ENCODE measurements around the gene PLEKHO1.
"Not testable (repeated sequence)": the region's sequence is repeated elsewhere in the genome, so short reads cannot be mapped to it uniquely, and the experiment has no call there.

Gene PLEKHO1, protein sequence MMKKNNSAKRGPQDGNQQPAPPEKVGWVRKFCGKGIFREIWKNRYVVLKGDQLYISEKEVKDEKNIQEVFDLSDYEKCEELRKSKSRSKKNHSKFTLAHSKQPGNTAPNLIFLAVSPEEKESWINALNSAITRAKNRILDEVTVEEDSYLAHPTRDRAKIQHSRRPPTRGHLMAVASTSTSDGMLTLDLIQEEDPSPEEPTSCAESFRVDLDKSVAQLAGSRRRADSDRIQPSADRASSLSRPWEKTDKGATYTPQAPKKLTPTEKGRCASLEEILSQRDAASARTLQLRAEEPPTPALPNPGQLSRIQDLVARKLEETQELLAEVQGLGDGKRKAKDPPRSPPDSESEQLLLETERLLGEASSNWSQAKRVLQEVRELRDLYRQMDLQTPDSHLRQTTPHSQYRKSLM

GRCh38 chr1:150149271-150150132 lies at the start of gene PLEKHO1:
PLEKHO1 (plus strand) TSS chr1:150149916; CDS start chr1:150150258, 342 bp downstream.
- DNase-seq = peak; percentile 33

GRCh38 chr1:150102986-150103385 lies 46.7 kb upstream of the PLEKHO1 start:
- DNase-seq = no peak

DNA sequence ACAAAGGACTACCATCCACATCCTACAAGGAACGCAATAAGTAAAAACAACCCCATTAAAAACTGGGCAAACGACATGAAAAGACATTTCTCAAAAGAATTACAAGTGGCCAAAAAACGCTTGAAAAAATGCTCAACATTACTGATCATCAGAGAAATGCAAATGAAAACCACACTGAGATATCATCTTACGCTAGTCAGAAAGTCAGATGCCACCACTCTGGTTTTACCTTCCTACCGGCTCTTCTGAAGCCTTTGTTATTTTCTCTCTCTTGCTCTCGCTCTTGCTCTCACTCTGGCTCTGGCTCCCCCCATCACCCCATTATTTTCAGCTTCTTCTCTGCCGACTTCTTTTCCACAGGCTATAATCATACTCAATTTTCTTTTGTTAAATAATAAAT lies 43.4 kb upstream of the PLEKHO1 start:
- DNase-seq = no peak

DNA sequence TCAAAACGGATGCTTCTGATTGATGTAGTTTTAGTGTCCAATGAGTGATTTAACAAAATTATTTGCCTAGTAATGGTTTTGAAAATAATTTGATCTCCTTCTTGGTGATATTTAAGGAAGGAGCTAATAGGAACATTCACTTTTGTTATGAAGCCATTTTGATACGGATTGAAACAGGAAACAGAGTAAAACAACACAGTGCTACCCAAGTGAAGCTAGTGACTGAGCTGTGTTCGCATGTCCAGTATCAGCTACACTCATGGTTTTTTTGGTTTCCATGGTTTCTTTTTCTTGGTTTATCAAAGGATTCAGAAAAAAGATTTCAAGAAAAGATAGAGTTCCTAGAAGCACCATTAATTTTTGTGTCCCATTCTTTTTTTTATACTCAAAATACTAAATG lies 40.1 kb upstream of the PLEKHO1 start:
- peak; percentile 7 for DNase-seq

GRCh38 chr1:150110116-150110515 lies 39.6 kb upstream of the PLEKHO1 start:
- peak; percentile 10 for DNase-seq

DNA sequence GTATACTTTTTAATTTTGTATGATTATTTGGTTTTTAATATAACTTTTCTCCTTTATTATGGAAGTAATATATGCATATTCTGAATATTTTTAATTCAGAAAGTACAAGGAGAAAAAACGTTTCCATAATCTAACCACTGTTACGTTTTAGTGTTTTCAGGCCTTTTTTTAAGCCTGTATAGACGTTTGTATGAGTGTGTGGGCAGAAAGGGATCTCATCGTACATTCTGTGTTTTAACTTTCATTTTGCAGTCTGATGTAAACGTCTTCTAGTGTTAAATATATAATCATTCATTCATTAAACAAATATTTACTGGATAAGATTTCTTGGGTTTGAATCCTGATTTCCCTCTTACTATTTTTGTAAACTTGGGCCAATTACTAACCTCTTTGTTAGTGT lies 38.0 kb upstream of the PLEKHO1 start:
- no peak for DNase-seq

GRCh38 chr1:150115121-150115520 lies 34.6 kb upstream of the PLEKHO1 start:
- no peak for DNase-seq

- DNase-seq = no peak
These were observed 31.0 kb upstream of the PLEKHO1 start for GRCh38 chr1:150118716-150119115.

DNA sequence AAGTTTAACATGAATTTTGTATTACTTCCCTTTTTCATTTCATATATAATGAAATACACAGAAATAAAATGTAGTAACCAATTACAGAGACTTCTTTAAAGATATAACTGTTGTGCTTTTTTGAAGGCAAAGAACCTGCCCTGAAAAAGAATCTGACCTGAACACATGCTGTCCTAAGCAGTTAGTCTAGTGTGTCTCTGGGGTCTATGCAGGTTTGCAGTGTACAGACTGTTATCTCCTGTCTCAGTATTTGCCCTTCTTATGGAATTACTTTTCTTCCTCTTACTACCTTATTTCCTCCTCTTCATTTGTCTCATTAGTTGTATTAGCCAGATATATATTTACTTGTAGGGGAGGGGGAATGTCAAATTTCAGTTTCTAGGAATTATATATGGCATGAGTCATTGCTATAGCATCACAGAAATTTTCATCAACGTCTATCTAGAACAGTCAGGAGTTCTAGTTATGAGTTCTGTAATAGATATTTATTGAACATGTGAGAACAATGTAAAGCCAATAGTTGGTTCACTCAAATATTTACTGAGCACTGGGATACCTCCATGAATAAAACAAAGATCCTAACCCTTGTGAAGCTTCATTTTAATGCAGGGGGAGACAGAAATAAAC lies 28.4 kb upstream of the PLEKHO1 start:
- DNase-seq = no peak

DNA sequence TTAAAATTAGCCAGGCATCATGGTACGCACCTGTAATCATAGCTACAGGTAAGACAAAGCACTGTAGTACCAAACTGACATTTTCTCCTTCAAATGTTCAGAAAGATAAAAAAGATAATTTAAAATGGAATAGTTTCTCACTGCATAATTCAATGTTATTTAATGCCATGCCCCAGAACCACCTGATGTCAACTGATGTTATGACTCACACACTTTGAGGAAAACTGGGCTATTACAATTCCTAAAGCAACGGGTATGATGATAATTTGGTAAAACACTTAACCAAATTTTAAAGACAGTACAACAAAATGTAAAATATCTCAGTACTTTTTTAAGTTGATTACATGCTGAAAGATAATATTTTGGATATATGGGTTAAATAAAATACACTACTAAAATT lies 22.9 kb upstream of the PLEKHO1 start:
- no peak for DNase-seq

- DNase-seq = no peak
These were observed 22.3 kb upstream of the PLEKHO1 start for GRCh38 chr1:150127464-150127863.

DNA sequence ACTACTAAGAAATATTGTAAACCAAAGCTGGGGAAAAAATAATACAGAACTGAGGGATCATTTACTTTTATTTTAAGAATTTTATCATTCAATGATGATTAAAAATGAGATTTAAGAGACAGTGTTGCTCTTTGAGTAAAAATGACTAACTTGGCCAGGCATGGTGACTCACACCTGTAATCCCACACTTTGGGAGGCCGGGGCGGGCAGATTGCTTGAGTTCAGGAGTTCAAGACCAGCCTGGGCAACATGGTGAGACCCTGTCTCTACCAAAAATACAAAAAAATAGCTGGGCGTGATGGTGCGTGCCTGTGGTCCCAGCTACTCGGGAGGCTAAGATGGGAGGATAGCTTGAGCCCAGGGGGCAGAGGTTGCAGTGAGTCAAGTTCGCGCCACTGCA lies 21.8 kb upstream of the PLEKHO1 start:
- DNase-seq = no peak

GRCh38 chr1:150132372-150132771 lies 17.3 kb upstream of the PLEKHO1 start:
- DNase-seq = no peak

DNA sequence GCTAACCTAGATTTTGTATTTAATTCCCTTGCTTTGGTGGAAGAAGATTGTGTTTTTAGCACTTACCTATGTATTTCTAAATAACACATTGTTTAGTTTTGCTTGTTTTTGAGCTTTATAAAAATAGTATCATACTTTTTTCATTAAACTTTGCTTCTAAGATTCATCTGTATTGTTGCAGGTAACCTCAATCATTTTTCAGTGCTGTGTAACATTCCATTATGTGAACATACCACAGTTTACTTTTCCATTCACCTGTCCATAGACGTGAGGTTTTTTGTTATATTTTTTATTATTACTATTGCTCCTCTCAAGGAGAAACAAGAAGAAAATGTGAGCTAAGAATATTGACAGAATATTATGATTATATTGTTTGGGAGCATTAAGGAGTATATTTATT lies 15.2 kb upstream of the PLEKHO1 start:
- DNase-seq = no peak

- not testable (repeated sequence) for DNase-seq
These were observed 14.3 kb upstream of the PLEKHO1 start for GRCh38 chr1:150135400-150135799.

GRCh38 chr1:150138044-150138443 lies 11.7 kb upstream of the PLEKHO1 start:
- DNase-seq = no peak

DNA sequence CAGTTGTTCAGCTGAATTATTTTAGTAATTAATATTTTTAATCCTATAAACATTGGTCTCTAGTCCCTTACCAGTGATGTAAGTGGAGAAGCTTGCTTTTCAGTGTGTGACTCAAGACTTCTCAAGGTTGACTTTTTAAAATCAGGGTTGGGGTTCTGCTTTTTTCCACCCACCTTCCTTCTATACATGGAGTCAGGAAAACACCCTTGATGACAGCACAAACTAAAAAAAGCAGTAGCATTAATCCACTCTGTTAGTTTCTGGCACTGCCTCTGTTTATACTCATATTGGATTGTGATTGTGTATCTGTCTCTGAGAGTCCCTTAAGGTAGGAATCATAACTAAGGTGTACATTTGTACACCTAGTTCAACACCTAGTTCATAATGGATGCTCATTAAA lies 8.3 kb upstream of the PLEKHO1 start:
- DNase-seq = no peak

- DNase-seq = no peak
These were observed 7.6 kb upstream of the PLEKHO1 start for GRCh38 chr1:150142083-150142482.

DNA sequence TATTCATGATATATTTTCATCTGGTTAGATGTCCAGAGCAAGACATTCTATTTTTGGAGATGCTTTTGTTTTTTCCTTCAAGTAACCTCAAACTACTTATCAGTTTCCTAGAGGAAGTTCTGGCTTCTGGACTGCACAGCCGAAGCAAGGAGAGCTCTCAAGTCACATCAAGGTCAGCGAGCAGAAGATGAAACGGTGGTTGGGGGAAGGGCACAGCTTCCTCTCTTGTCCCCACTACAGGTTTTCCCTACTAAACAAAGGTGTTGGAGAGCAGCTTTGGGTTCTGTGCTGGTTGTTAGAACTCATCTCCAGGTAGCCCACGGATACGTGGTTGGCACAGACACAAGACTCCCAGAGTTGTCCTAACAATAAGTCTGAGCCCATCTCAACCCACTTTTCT lies 5.1 kb upstream of the PLEKHO1 start:
- DNase-seq = peak; percentile 29

DNA sequence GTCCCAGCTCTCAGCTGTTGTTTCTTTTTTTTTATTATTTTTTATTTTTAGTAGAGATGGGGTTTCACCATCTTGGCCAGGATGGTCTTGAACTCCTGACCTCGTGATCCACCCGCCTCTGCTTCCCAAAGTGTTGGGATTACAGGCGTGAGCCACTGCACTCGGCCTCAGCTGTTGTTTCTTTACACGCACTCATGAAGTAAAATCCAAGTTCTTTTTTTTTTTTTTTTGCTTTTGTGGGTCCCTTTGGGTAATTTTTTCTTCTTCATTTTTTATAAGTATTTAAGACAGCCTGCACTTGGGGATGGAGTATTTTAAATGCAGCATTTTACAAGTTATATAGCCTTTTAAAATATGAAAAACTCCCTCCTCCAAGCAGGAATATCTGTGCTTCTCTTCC lies 3.7 kb upstream of the PLEKHO1 start:
- not testable (repeated sequence) for DNase-seq

DNA sequence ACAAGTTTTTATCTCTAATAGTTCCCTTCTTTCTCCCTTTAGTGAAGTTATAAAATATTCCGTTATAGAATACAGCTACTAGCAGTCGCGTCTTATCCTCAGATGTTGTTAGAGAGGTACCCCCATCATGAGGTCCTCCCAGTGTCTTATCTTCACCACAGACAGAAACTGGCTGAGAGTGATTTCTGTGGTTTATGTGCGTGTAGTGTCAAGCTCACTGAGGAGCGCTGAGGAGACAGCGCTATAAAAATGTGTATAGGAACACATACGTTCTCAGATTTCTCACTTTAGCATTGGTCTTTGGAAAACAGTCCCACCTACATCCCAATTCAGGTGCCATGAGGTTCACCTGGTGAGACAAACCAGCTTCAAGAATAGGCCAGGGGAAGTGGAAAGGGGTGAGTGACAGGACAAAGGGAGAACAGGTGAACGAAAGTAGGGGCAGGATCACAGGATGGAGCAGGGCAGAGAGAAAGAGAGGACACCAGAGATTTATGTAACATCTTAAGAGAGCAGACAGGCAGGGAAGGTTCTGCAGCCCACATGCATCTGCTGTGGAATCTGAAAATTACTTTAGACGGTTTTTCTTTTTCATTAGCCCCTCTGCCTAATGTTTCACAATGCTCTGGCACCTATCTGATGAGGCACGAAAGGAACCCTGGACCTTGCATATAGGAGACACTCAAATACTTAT lies 2.7 kb upstream of the PLEKHO1 start:
- no peak for DNase-seq

GRCh38 chr1:150148837-150149270 lies 862 bp upstream of the PLEKHO1 start:
- peak; percentile 33 for DNase-seq
